GM12875 (cell line): ENCODE results near the gene EXOC5.

Source experiments
- H3K4me3 ChIP-seq: one replicate; pipeline ENCODE4 v1.5.1; 2011; ENCODE audit warnings: low read depth, low read length, control low read depth
- CTCF ChIP-seq: IDR thresholded peaks from 2 replicates; pipeline ENCODE4 v1.5.1; 2011; ENCODE audit warnings: low read depth, mild to moderate bottlenecking, control low read depth, inconsistent platforms, low read length, moderate library complexity, borderline replicate concordance; ENCODE audit not compliant: insufficient read depth

EXOC5 gene

GRCh38 chr14:57268161-57269069 is at the start of gene EXOC5, which contains the start of gene AP5M1:
EXOC5 (minus strand) TSS chr14:57268905; CDS start chr14:57268648, 257 bp downstream.
AP5M1 (plus strand) TSS chr14:57268971; CDS start chr14:57269315, 344 bp downstream.
- TF ChIP-seq CTCF, result no peak
- peak within 1 kb of the TSS; percentile 94 for H3K4me3 ChIP-seq

GRCh38 chr14:57317248-57317833 is 48.6 kb upstream of the EXOC5 start:
- peak; percentile 68 for TF ChIP-seq CTCF
- H3K4me3 ChIP-seq, result no peak overlapping the region

- H3K4me3 ChIP-seq, result no peak overlapping the region
- no peak for TF ChIP-seq CTCF
Observed at GRCh38 chr14:57314396-57315089, 45.8 kb upstream of the EXOC5 start.

- no peak overlapping the region for H3K4me3 ChIP-seq
- TF ChIP-seq CTCF, result no peak
Observed at GRCh38 chr14:57302883-57303282, 34.2 kb upstream of the EXOC5 start.

GRCh38 chr14:57299511-57299910 is 30.8 kb upstream of the EXOC5 start:
- no peak for TF ChIP-seq CTCF
- no peak overlapping the region for H3K4me3 ChIP-seq

GRCh38 chr14:57297852-57298251 is 29.1 kb upstream of the EXOC5 start:
- no peak for TF ChIP-seq CTCF
- no peak overlapping the region for H3K4me3 ChIP-seq
